HG03378 (cell line): ENCODE results near the gene TSPAN31.
"Not testable (repeated sequence)": the region's sequence is repeated elsewhere in the genome, so short reads cannot be mapped to it uniquely, and the experiment has no call there.

Experiments
- ATAC-seq: cut with Tn5 transposase; IDR thresholded peaks from one replicate; pipeline ENCODE4 v1.9.1; 2021; ENCODE audit warnings: mild to moderate bottlenecking, moderate library complexity; ENCODE audit not compliant: unreplicated experiment

The TSPAN31 gene

DNA sequence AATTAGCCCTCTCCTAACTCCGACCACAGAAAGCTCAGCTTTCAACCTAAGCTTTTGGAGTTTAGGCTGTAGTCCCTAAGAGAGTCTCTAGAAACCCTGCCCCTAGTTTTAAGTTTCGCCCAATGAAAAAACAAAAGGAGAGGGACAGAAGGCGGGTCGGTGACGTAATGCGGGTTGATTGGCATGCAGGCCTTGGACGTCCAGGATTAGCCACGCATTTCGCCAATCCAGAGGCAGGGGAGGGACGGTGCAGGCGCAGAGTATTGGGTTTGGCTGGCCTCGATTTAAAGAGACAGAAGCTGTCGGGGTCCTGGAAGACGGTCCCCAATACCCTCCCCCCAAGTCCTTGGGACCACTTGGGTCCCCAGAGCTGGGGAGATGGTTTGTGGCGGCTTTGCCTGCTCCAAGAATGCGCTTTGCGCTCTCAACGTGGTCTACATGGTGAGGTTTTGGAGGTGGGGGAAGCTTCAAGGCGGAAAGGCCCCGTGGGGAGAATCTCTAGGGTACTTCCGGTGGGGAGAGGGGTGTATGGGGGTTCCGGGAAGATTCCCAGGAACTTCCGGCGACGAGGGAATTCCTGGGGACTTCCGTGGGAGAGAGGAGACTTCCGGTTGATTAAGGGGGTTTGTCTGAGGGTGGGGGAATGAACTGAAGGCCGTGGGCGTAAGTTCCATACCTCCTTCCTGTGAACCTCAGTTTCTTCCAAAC, at the start of gene TSPAN31:
Gene TSPAN31 (plus strand): TSS at position 263 of the 708 bp plus-strand sequence. CDS start 116 bp downstream, at position 379.
- peak; percentile 77 for ATAC-seq

GRCh38 chr12:57695770-57696432, 48.9 kb upstream of the TSPAN31 start:
- ATAC-seq, result no peak

- ATAC-seq, result no peak
Measured at GRCh38 chr12:57697076-57697475, 47.8 kb upstream of the TSPAN31 start.

- no peak for ATAC-seq
Measured at GRCh38 chr12:57698414-57698813, 46.4 kb upstream of the TSPAN31 start.

DNA sequence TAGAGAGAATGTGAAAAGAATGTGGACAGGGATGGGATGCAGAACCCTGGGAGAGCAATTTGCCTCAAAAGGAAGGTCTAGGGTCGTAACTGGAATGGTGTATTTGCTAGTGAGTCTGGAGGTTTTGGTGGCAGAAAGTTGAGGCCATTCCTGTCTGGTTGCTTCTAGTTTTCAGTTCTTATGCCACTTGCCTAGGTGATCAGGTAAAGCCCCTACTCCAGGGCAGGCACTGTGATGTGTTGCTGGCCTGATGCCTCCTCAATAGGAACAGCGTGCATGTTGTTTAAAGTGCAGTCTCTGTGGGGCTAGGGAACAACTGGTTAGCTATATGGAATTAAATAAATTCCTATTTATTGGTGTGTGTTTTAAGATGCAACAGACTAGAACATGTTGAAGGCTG, 44.5 kb upstream of the TSPAN31 start:
- ATAC-seq, result no peak

- no peak for ATAC-seq
Measured at GRCh38 chr12:57707250-57707649, 37.6 kb upstream of the TSPAN31 start.

- ATAC-seq, result no peak
Measured at GRCh38 chr12:57708296-57708695, 36.5 kb upstream of the TSPAN31 start.

DNA sequence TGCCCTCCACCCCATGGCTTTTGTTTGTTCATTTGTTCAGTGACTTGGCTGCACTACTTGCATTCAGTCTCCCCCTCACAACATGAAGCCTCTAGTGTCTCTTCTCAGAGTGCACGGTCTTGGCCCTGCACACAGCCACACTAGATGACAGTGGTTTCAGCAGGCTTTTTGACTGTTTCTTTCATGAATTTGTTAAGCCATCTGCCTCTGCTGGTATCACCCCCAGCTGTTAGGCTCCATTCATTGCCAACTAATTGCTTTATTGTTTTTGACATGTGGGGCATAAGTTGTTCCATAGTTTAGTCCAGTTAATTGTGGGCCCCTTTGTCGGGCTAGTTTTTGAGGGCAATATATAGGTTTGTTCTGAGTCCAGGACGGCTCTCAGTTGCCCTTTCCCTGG, 32.1 kb upstream of the TSPAN31 start:
- ATAC-seq, result no peak

DNA sequence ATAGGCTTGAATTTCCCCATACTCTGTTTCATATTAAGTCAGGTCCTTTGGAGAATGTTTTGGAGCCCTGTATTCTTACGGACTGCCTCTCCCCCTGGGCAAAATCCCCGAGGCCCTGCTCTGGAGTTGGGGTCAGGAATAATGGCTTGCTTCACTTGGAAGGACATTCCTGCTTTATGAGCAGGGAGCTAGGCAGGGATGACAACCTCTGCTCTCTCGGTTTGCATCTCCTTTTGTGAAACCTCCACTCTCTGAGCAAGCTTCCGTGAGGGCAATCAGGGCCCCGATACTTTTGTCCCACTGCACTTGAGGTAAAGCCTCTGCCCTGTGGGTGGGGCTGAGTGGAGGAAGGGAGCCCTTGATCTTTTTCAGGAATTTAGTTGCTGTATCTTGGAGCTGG, 31.6 kb upstream of the TSPAN31 start:
- ATAC-seq, result no peak

DNA sequence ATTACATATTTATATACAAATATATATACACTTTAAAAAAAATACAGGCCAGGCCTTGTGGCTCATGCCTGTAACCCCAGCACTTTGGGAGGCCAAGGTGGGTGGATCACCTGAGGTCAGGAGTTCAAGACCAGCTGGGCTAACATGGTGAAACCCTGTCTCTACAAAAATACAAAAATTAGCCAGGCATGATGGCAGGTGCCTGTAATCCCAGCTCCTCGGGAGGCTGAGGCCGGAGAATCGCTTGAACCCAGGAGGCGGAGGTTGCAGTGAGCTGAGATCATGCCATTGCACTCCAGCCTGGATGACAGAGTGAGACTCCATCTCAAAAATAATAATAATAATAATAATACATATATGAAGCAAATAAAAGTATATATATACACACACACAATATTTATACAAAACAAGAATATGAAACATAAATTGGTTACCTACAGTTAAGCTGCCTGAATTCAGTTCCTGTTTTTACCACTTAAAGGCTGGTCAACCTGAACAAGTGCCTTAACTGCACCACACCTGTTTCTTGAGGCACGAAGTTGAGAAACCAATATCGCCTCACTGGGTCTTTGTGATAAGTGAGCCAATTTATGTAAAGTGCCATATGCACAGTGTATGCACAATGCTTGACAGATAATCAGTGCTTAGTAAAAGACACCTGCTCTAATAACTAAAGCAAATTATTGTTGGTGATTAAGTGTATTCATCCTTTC, 29.6 kb upstream of the TSPAN31 start:
- ATAC-seq, result not testable (repeated sequence)

DNA sequence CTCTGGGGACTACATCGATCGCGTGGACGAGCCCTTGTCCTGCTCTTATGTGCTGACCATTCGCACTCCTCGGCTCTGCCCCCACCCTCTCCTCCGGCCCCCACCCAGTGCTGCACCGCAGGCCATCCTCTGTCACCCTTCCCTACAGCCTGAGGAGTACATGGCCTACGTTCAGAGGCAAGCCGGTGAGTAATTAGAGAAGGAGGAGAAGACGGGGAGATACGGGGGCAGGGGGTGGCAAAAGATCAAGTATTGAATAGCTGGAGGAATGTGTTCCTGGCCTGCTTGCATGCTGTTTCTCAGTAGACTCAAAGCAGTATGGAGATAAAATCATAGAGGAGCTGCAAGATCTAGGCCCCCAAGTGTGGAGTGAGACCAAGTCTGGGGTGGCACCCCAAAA, 29.1 kb upstream of the TSPAN31 start:
- ATAC-seq, result no peak

DNA sequence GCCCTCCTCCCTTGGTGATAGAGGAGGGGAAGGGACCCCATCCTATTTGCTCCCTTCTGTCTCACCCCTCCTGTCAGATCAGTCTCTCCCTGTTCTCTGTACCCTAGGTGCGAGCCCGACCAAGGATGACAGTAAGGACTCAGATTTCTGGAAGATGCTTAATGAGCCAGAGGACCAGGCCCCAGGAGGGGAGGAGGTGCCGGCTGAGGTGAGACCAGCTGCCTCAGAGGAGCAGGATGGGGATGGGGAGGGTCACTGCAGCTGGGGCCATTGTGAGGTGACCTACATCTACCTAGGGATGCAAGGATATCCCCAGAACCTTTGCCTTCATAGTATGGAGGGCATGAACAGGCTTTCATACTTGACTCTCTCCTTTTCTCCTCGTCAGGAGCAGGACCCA, 28.5 kb upstream of the TSPAN31 start:
- no peak for ATAC-seq

- ATAC-seq, result no peak
Measured at GRCh38 chr12:57717131-57717530, 27.7 kb upstream of the TSPAN31 start.

GRCh38 chr12:57717846-57718640, 26.8 kb upstream of the TSPAN31 start:
- ATAC-seq, result no peak

DNA sequence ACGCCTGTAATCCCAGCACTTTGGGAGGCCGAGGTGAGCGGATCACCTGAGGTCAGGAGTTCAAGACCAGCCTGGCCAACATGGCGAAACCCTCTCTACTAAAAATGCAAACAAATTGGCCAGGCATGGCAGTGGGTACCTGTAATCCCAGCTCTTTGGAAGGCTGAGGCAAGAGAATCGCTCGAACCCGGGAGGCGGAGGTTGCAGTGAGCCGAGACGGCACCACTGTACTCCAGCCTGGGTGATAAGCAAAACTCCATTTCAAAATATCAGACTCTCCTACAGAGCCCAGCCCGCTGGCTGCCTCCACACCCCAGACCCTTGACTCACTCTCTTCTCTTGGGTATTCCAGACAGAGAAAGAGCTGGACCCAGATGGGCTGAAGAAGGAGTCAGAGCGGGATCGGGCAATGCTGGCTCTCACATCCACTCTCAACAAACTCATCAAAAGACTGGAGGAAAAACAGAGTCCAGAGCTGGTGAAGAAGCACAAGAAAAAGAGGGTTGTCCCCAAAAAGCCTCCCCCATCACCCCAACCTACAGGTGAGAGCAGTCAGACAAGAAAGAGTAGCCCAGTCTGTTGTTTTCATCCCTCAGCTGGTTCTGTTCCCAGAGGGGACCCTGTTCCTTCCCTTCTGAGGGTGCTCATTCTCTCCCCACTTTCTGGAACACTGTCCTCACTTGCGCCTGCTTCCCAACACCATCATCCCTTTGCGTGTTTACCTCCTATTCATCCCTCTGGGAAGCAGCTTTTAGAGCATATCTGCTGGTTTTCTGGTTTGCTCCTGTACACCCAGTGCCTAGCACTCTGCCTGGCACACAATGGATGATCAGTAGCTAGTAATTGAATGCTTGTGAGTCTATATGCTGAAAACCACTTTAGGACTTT, 26.0 kb upstream of the TSPAN31 start:
- ATAC-seq, result no peak

- no peak for ATAC-seq
Measured at GRCh38 chr12:57719777-57720605, 24.8 kb upstream of the TSPAN31 start.

DNA sequence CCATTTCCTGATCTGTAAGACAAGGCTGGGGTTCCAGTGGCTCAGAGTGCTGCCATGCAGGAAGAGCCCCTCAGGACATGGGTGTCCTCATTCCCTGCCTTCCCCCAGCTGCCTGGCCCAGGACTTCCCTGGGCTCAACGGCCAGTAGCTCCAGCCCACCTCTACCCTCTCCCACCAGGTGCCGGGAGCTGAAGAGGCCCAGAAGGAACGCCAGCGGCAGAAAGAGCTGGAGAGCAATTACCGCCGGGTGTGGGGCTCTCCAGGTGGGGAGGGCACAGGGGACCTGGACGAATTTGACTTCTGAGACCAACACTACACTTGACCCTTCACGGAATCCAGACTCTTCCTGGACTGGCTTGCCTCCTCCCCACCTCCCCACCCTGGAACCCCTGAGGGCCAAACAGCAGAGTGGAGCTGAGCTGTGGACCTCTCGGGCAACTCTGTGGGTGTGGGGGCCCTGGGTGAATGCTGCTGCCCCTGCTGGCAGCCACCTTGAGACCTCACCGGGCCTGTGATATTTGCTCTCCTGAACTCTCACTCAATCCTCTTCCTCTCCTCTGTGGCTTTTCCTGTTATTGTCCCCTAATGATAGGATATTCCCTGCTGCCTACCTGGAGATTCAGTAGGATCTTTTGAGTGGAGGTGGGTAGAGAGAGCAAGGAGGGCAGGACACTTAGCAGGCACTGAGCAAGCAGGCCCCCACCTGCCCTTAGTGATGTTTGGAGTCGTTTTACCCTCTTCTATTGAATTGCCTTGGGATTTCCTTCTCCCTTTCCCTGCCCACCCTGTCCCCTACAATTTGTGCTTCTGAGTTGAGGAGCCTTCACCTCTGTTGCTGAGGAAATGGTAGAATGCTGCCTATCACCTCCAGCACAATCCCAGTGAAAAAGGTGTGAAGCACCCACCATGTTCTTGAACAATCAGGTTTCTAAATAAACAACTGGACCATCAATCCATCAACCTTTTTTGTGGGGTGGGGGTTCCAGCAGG, 23.9 kb upstream of the TSPAN31 start:
- ATAC-seq, result no peak
